Stimulated activated CD8-positive, alpha-beta memory T cell treated with anti-CD3 and anti-CD28 coated beads, Interleukin-7, amount 100 ng/mL, for 24 hours (primary cell): ENCODE measurements around the gene GARNL3.

Experiments
- DNase-seq: peaks from one replicate; pipeline ENCODE4 v3.0.0-alpha.2; 2020; ENCODE audit warnings: low read depth

The GARNL3 gene

GRCh38 chr9:127388037-127388855, 123.7 kb downstream of the GARNL3 start:
- peak; percentile 67 for DNase-seq

- DNase-seq, result no peak
Observed at GRCh38 chr9:127388856-127389238, 124.3 kb downstream of the GARNL3 start.

- DNase-seq, result no peak
Observed at GRCh38 chr9:127389381-127390247, 125.0 kb downstream of the GARNL3 start.

- no peak for DNase-seq
Observed at GRCh38 chr9:127390248-127390545, 125.6 kb downstream of the GARNL3 start.

GRCh38 chr9:127390563-127390962, 126.0 kb downstream of the GARNL3 start:
- DNase-seq, result no peak

GRCh38 chr9:127392166-127392565, 127.6 kb downstream of the GARNL3 start:
- DNase-seq, result no peak

- DNase-seq, result no peak
Observed at GRCh38 chr9:127392976-127393375, 128.4 kb downstream of the GARNL3 start.

GRCh38 chr9:127393645-127394044, 129.1 kb downstream of the GARNL3 start:
- DNase-seq, result no peak

- no peak for DNase-seq
Observed at GRCh38 chr9:127395497-127396252, 131.1 kb downstream of the GARNL3 start.

- no peak for DNase-seq
Observed at GRCh38 chr9:127396253-127396807, 131.8 kb downstream of the GARNL3 start.

- DNase-seq, result peak; percentile 80
Observed at GRCh38 chr9:127396808-127397645, 132.5 kb downstream of the GARNL3 start, which contains the start of gene SLC2A8. Gene SLC2A8 (plus strand): TSS chr9:127397169. CDS start chr9:127397231, 62 bp downstream.

GRCh38 chr9:127397646-127398274, 133.2 kb downstream of the GARNL3 start:
- no peak for DNase-seq

- no peak for DNase-seq
Observed at GRCh38 chr9:127398275-127398647, 133.7 kb downstream of the GARNL3 start.

- DNase-seq, result no peak
Observed at GRCh38 chr9:127398715-127399400, 134.3 kb downstream of the GARNL3 start.

GRCh38 chr9:127399736-127400269, 135.2 kb downstream of the GARNL3 start:
- no peak for DNase-seq

- no peak for DNase-seq
Observed at GRCh38 chr9:127402401-127403090, 138.0 kb downstream of the GARNL3 start.

GRCh38 chr9:127403507-127404192, 139.1 kb downstream of the GARNL3 start:
- DNase-seq, result no peak

GRCh38 chr9:127404631-127405030, 140.1 kb downstream of the GARNL3 start:
- no peak for DNase-seq
